ENCODE data around the gene DLEC1. TPM values are rescaled to one million over a fixed set of nuclear protein-coding genes. Genes with fewer than 3 reads are reported as not detected.
A peak's percentile ranks its signal among the peaks of the same experiment; 100 is the strongest.

DLEC1 gene
- total and polyA plus RNA-seq, 2 experiments from 2014 or later = 0.31 to 0.66 TPM

DNA sequence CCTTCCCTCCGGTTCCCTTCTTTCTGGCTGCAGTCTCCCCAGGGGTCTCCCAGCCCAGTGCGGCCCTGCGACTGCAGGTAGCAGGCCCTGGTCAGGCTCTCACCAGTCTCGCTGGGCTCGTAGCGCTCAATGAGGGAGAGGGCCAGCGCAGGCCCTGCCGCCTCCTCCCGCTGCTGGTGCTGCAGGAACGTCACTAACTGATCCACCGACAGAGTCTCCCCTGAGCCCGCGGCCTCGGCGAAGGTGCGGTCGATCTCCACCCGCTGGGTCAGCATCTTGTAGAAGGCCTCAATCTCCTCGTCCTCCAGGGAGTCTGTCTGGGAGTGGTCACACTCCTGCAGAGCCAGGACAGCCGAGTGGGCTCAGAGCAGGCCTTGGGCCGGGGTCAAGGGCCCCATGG, 27.9 kb upstream of the DLEC1 start:
- ATAC-seq (peak; percentile 47), DNase-seq (ENCODE audit: low spot score) (no peak)
- H3K4me1 ChIP-seq (ENCODE audit: insufficient read depth) = no peaks in the 10 kb centered on the region
- no peaks in the 10 kb centered on the region for H3F3A ChIP-seq (replicated peaks; ENCODE audit: low read depth)
- H3K36me3 ChIP-seq (ENCODE audit: insufficient read depth) = 0 out of 2 replicates have a peak, but pooled peaks cover 3% of the 10 kb centered on the region
- no peak for TF ChIP-seq ZNF331 (CRISPR knock-in tag; IDR thresholded peaks at IDR 0.05; ENCODE audit: low read depth)
- TF ChIP-seq JUNB (IDR thresholded peaks at IDR 0.05; ENCODE audit: unreplicated experiment) = no peak
- no peak for TF ChIP-seq STAT1 (IDR thresholded peaks at IDR 0.05; ENCODE audit: unreplicated experiment)
- TF ChIP-seq, protein P1, sequence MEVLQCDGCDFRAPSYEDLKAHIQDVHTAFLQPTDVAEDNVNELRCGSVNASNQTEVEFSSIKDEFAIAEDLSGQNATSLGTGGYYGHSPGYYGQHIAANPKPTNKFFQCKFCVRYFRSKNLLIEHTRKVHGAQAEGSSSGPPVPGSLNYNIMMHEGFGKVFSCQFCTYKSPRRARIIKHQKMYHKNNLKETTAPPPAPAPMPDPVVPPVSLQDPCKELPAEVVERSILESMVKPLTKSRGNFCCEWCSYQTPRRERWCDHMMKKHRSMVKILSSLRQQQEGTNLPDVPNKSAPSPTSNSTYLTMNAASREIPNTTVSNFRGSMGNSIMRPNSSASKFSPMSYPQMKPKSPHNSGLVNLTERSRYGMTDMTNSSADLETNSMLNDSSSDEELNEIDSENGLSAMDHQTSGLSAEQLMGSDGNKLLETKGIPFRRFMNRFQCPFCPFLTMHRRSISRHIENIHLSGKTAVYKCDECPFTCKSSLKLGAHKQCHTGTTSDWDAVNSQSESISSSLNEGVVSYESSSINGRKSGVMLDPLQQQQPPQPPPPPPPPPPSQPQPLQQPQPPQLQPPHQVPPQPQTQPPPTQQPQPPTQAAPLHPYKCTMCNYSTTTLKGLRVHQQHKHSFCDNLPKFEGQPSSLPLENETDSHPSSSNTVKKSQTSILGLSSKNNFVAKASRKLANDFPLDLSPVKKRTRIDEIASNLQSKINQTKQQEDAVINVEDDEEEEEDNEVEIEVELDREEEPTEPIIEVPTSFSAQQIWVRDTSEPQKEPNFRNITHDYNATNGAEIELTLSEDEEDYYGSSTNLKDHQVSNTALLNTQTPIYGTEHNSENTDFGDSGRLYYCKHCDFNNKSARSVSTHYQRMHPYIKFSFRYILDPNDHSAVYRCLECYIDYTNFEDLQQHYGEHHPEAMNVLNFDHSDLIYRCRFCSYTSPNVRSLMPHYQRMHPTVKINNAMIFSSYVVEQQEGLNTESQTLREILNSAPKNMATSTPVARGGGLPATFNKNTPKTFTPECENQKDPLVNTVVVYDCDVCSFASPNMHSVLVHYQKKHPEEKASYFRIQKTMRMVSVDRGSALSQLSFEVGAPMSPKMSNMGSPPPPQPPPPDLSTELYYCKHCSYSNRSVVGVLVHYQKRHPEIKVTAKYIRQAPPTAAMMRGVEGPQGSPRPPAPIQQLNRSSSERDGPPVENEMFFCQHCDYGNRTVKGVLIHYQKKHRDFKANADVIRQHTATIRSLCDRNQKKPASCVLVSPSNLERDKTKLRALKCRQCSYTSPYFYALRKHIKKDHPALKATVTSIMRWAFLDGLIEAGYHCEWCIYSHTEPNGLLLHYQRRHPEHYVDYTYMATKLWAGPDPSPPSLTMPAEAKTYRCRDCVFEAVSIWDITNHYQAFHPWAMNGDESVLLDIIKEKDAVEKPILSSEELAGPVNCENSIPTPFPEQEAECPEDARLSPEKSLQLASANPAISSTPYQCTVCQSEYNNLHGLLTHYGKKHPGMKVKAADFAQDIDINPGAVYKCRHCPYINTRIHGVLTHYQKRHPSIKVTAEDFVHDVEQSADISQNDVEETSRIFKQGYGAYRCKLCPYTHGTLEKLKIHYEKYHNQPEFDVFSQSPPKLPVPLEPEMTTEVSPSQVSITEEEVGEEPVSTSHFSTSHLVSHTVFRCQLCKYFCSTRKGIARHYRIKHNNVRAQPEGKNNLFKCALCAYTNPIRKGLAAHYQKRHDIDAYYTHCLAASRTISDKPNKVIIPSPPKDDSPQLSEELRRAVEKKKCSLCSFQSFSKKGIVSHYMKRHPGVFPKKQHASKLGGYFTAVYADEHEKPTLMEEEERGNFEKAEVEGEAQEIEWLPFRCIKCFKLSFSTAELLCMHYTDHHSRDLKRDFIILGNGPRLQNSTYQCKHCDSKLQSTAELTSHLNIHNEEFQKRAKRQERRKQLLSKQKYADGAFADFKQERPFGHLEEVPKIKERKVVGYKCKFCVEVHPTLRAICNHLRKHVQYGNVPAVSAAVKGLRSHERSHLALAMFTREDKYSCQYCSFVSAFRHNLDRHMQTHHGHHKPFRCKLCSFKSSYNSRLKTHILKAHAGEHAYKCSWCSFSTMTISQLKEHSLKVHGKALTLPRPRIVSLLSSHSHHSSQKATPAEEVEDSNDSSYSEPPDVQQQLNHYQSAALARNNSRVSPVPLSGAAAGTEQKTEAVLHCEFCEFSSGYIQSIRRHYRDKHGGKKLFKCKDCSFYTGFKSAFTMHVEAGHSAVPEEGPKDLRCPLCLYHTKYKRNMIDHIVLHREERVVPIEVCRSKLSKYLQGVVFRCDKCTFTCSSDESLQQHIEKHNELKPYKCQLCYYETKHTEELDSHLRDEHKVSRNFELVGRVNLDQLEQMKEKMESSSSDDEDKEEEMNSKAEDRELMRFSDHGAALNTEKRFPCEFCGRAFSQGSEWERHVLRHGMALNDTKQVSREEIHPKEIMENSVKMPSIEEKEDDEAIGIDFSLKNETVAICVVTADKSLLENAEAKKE (CRISPR knock-in tag; IDR thresholded peaks at IDR 0.05) = no peak
- no peak for TF ChIP-seq ZNF114 (CRISPR knock-in tag; IDR thresholded peaks at IDR 0.05)
- no peak for TF ChIP-seq EZH2 (IDR thresholded peaks at IDR 0.05; ENCODE audit: low read depth, unreplicated experiment)
- TF ChIP-seq NANOG (IDR thresholded peaks at IDR 0.05; ENCODE audit: borderline replicate concordance) = no peak
- no peak for TF ChIP-seq CREB1 (CRISPR knock-in tag; IDR thresholded peaks at IDR 0.05; ENCODE audit: low read depth)
- TF ChIP-seq, protein P2, sequence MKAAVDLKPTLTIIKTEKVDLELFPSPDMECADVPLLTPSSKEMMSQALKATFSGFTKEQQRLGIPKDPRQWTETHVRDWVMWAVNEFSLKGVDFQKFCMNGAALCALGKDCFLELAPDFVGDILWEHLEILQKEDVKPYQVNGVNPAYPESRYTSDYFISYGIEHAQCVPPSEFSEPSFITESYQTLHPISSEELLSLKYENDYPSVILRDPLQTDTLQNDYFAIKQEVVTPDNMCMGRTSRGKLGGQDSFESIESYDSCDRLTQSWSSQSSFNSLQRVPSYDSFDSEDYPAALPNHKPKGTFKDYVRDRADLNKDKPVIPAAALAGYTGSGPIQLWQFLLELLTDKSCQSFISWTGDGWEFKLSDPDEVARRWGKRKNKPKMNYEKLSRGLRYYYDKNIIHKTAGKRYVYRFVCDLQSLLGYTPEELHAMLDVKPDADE (IDR thresholded peaks at IDR 0.05) = no peak
- TF ChIP-seq EZH2phosphoT487 (IDR thresholded peaks at IDR 0.05; ENCODE audit: unreplicated experiment) = no peak
- TF ChIP-seq POLR2AphosphoS5 (IDR thresholded peaks at IDR 0.05; ENCODE audit: low read depth) = no peak
- H3K27me3 ChIP-seq (ENCODE audit: insufficient read depth) = no peaks in the 10 kb centered on the region
- H2AFZ ChIP-seq = no peak overlapping the region
- Mint-ChIP-seq H3K4me3 (no peak overlapping the region), H3K36me3 (ENCODE audit: low read depth) (peaks cover 22% of the 10 kb centered on the region), H3K27me3 (ENCODE audit: insufficient read depth, low read depth, poor library complexity) (peaks cover 9% of the 10 kb centered on the region), H3K9me3 (no peaks in the 10 kb centered on the region), H3K4me1 (0 out of 3 replicates have a peak, but pooled peaks cover 2% of the 10 kb centered on the region), H3K27ac (no peak overlapping the region)
- no peak overlapping the region for H3K4me3 ChIP-seq
- no peaks in the 10 kb centered on the region for H3K79me2 ChIP-seq (replicated peaks; ENCODE audit: insufficient read depth)
- no peak overlapping the region for H3K27ac ChIP-seq (ENCODE audit: low read depth)
- H3K4me2 ChIP-seq = no peak overlapping the region
- H4K20me1 ChIP-seq (replicated peaks; ENCODE audit: insufficient read depth) = no peaks in the 10 kb centered on the region; the same call in 1 of the 2 replicates
- H3K9me2 ChIP-seq (ENCODE audit: insufficient read depth) = no peaks in the 10 kb centered on the region

All from GM23338 (cell line).